ENCODE data around the gene SMG6.

The SMG6 gene

DNA sequence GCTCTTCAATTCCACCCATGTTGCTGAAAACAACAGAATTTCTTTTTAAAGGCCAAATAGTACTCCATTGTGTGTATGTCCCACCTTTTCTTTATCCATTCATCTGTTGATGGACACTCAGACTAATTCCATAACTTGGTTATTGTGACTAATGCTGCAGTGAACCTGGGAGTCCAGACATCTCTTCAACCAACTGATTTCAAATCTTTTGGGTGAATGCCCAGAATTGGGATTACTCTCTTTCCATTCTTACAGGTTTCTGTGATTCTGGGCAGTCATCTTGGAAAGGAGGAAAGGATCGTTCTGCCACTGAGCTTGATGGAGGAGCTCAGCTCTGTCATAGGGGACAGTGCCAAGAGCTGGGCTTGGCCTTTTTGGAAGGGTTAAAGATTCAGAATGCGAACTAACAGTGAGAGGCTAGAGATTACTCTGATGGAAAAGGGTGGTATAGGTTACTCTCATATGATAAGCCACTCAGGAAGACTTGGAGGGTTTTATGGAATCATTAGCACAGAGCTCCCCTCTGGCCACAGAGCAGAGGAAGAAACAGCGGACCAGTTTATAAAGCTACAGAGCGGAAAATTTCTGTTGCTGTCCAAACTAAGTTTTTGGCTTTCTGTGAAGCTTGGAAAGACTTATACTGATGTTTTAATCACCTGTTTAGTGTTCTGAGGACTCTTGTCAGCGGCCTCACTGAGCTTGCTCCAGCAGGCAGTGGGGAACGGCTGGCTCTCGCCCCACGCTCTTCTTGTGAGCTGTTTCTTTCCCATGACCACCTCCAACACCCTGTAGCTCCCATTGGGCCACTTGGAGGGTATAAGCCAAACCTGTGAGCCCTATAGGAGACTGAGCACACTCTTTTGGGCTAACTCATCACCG is 200.4 kb downstream of the SMG6 start:
- no peak for DNase-seq (ENCODE audit: low spot score)

- no peak for DNase-seq (ENCODE audit: low spot score)
Observed at GRCh38 chr17:2101448-2102257, 201.9 kb downstream of the SMG6 start.

GRCh38 chr17:2095536-2095910 is 208.1 kb downstream of the SMG6 start:
- DNase-seq (ENCODE audit: low spot score), result no peak

DNA sequence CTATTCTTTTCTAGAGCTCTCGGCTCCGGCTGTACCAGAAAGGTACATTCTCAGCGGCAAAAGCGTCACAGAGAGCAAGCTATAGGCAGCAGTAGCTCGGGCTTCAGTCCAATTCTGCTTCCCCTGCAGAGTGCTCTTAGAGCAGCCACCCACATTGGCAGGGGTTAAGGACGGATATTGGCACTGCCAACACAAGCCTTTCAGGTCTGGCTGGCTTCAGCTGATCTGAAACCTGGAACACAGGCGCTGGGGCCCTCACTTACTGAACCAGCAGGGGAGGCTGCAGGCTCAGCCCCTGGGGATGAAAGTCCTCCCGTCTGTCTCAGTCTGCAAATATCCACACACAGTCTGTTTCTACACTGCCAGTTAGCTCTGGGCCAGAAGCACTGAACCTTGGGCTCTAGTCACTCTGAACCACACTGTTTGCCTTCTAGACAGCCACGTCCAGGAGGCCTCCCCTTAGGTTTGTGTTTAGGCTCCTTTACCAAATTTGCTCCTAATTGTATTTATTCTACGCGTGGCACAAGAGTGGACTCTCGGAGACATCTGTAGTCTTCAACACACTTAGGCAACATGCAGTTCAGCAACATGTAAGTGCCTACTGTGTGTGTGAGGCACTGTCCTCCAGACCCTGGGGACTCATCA is 208.6 kb downstream of the SMG6 start:
- DNase-seq (ENCODE audit: low spot score), result no peak

- DNase-seq (ENCODE audit: low spot score), result no peak
Observed at GRCh38 chr17:2093349-2093748, 210.2 kb downstream of the SMG6 start.

DNA sequence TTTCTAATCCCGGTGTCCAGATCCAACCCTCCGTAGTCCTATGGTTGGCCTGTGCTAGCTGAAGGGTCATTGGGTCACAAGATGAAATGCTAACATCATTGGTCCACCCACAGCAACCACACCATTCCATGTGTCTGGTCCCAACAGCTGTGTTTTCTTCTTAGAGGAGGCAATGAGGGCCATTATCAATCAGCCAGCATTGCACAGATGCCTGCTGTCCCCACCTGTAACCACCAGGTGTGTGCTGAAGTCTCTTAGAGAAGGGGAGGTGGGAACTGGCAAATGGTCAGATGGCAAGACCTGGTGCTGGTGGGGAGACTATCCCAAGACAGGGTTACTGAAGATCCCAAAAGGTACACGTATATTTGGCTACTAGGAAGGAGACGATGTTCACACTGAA is 211.3 kb downstream of the SMG6 start:
- DNase-seq (ENCODE audit: low spot score), result no peak

DNA sequence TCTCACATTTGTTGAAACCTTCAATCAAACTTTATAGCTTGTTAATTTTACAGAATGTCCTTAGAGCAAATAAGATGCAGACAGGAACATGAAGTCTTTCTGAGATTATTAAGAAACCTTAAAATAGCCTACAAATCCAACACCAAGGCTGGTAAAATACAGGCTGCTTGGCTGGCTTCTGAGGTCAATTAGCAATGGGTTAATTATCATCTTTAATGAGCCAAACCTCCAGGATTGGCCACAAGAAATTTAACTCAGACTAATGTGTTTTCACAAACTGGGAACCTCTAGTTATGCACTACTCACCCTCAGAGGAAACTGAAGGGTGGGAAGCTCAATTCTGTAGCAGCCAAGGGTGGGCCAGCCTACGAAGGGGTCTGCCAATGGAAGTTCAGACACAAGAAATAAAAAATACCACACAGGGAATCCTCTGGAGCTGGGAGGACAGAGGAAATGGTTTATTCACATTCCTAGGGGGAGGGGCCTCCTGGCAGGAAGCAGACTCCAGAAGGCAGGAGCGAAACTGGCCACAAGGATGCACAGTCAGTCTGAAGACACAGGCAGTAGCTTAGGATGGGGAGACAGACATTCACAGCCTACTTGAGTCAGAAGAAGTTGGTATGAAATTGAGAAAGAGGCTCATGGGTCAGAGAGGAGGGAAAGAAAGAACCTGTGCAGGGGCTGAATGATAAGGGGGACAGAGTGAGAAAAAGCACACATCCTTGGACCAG is 212.6 kb downstream of the SMG6 start:
- no peak for DNase-seq (ENCODE audit: low spot score)

DNA sequence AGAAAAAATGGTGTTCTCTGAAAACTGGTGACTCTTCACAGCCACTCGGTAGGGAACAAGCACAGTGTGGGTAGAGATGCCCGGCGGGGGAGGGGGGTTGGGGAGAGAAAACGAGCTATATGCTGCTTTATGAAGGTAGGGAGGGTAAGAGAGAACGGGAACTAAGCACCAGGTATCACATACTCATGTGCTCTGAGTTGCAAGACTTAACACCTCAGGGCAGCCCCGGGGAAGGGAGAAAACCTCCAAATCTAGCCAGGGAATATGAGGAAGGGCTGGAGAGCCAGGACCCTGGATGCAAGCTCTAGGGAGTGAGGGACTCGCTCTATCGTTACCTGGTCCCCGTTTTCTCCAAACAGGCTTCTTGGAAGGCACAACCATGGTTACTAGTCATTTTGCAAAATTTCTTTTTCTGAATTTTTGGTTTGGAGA is 213.4 kb downstream of the SMG6 start:
- DNase-seq (ENCODE audit: low spot score), result peak; percentile 50

GRCh38 chr17:2089021-2089422 is 214.6 kb downstream of the SMG6 start:
- DNase-seq (ENCODE audit: low spot score), result peak; percentile 27

- peak; percentile 50 for DNase-seq (ENCODE audit: low spot score)
Observed at GRCh38 chr17:2087597-2088211, 215.9 kb downstream of the SMG6 start.

DNA sequence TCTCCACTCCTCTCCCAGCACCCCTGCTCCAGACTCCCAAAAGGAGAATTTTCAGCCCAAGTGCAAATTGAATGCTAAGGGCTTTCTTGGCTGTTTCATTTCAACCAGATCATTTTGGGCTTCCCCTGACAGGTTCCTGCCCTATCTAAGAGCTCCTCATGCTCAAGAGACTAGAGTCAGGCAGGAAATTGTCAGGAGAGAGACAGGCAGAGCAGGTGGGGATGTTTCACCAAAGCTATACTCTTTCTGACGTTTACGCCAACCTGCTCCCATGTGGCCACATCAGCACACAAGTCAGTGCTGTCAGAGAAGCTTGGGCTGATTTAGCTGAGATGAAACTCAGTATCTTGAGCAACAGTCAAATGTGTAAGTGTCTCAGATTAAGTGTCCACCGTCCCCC is 217.3 kb downstream of the SMG6 start:
- DNase-seq (ENCODE audit: low spot score), result no peak

DNA sequence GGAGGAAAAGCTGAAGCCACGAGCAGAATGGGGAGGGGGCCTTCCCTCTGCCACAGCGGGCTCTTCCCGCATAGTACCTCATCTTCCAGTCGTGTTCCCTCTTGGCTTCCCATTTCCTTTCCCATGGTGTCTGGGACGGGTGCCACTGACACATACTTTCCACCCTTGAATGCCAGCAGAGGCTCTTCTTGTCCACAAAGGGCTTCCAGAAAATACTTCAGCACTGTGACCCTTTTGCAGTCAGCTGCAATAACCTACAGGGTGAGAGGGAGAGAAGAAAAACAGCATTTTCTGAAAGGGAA is 218.0 kb downstream of the SMG6 start:
- no peak for DNase-seq (ENCODE audit: low spot score)

- no peak for DNase-seq (ENCODE audit: low spot score)
Observed at GRCh38 chr17:2084766-2085647, 218.6 kb downstream of the SMG6 start.

GRCh38 chr17:2084036-2084765 is 219.4 kb downstream of the SMG6 start:
- no peak for DNase-seq (ENCODE audit: low spot score)

GRCh38 chr17:2083613-2084035 is 220.0 kb downstream of the SMG6 start:
- DNase-seq (ENCODE audit: low spot score), result no peak

DNA sequence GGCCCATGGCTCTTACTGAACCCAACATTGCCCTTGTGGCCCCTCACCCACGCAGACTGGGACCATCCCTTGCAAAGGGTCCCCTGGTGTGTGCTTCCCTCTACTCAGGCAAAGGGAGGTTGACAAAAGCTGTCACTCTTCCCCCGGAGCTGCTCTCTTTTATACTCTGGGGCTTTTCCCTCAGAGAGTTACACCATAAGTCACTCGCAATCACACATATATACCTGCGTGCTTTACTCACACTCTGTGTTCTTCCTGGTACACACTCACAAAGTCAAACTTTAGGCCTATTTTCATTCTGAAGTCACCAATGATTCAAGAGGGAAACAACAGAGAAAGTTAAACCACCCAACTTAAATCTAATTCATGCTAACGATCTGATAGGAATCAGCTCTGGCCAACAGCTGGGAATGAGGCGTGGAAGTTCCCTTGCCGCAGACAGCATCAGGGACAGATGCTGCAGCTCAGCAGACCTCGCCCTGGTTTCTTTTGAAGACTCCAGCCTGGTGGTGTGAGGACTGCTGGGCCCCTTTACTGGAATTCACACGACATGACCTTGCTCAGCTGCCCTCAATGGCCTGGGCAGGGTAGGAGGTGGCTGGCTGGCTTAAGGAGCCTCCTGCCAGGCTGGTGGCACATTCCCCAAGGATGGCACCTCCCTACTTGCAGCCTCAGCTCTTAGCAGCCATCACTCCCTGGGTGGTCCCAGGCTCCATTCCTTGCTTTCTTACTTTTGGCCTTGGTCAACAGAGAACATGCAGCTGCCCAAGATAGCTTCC is 221.4 kb downstream of the SMG6 start:
- no peak for DNase-seq (ENCODE audit: low spot score)

- no peak for DNase-seq (ENCODE audit: low spot score)
Observed at GRCh38 chr17:2081564-2081963, 222.0 kb downstream of the SMG6 start.

- DNase-seq (ENCODE audit: low spot score), result no peak
Observed at GRCh38 chr17:2077040-2077439, 226.5 kb downstream of the SMG6 start.
